Measurements from ENCODE around the gene KRT4. TPM values are rescaled to one million over a fixed set of nuclear protein-coding genes. Genes with fewer than 3 reads are reported as not detected.

KRT4 gene
- total RNA-seq, 1 donor, result not detected

GRCh38 chr12:52822771-52823510 lies 9.0 kb upstream of the KRT4 start:
- no peak for DNase-seq (ENCODE audit: low read depth in 2 of 3, low spot score in 2 of 3)

- no peak for DNase-seq (ENCODE audit: low read depth in 2 of 3, low spot score in 2 of 3)
Observed at GRCh38 chr12:52821826-52822660, 8.1 kb upstream of the KRT4 start.

- no peak for DNase-seq (ENCODE audit: low read depth in 2 of 3, low spot score in 2 of 3)
Observed at GRCh38 chr12:52821071-52821730, 7.3 kb upstream of the KRT4 start.

- no peak for DNase-seq (ENCODE audit: low read depth in 2 of 3, low spot score in 2 of 3)
Observed at GRCh38 chr12:52820521-52820920, 6.6 kb upstream of the KRT4 start.

- DNase-seq (ENCODE audit: low read depth in 2 of 3, low spot score in 2 of 3), result no peak
Observed at GRCh38 chr12:52819731-52820510, 6.0 kb upstream of the KRT4 start.

- no peak for DNase-seq (ENCODE audit: low read depth in 2 of 3, low spot score in 2 of 3)
Observed at GRCh38 chr12:52818887-52819420, 5.0 kb upstream of the KRT4 start.

- no peak for DNase-seq (ENCODE audit: low read depth in 2 of 3, low spot score in 2 of 3)
Observed at GRCh38 chr12:52818388-52818787, 4.5 kb upstream of the KRT4 start.

GRCh38 chr12:52817699-52818238 lies 3.9 kb upstream of the KRT4 start:
- no peak for DNase-seq (ENCODE audit: low read depth in 2 of 3, low spot score in 2 of 3)

- no peak for DNase-seq (ENCODE audit: low read depth in 2 of 3, low spot score in 2 of 3)
Observed at GRCh38 chr12:52817003-52817698, 3.2 kb upstream of the KRT4 start.

GRCh38 chr12:52815676-52816588 lies 2.0 kb upstream of the KRT4 start:
- DNase-seq (ENCODE audit: low read depth in 2 of 3, low spot score in 2 of 3), result no peak

- no peak for DNase-seq (ENCODE audit: low read depth in 2 of 3, low spot score in 2 of 3)
Observed at GRCh38 chr12:52815161-52815560, 1.2 kb upstream of the KRT4 start.

GRCh38 chr12:52814710-52815155 lies 817 bp upstream of the KRT4 start:
- DNase-seq (ENCODE audit: low read depth in 2 of 3, low spot score in 2 of 3), result no peak

GRCh38 chr12:52813203-52813819 lies 605 bp downstream of the KRT4 start:
- DNase-seq (ENCODE audit: low read depth in 2 of 3, low spot score in 2 of 3), result no peak

GRCh38 chr12:52812749-52813148 lies 1.2 kb downstream of the KRT4 start:
- no peak for DNase-seq (ENCODE audit: low read depth in 2 of 3, low spot score in 2 of 3)

GRCh38 chr12:52812073-52812400 lies 1.9 kb downstream of the KRT4 start:
- DNase-seq (ENCODE audit: low read depth in 2 of 3, low spot score in 2 of 3), result no peak

GRCh38 chr12:52811191-52812072 lies 2.5 kb downstream of the KRT4 start:
- no peak for DNase-seq (ENCODE audit: low read depth in 2 of 3, low spot score in 2 of 3)

- no peak for DNase-seq (ENCODE audit: low read depth in 2 of 3, low spot score in 2 of 3)
Observed at GRCh38 chr12:52810554-52810953, 3.4 kb downstream of the KRT4 start.
